IMR-90 (cell line): ENCODE results near the gene POLR3G. TPM values are rescaled to one million over a fixed set of nuclear protein-coding genes. Genes with fewer than 3 reads are reported as not detected.

Experiments
- ATAC-seq: fragments of 200-7000 bp; cut with Tn5 transposase; 2 replicates; pipeline ENCODE4 v1.9.1; 2020; ENCODE audit warnings: low read depth, mild to moderate bottlenecking, moderate library complexity
- BruUV-seq: library from RNA; stranded (reverse); fragments of 400-500 nt; replicated peaks from 2 replicates; lab custom pipeline; 2021; lab: Mats Ljungman, UMichigan
- CTCF ChIA-PET: fragments of 300-600 bp; formaldehyde crosslinking; extraction: SDS; loops from one replicate; lab custom pipeline; 2021; ENCODE audit warnings: antibody characterized with exemption; lab: Yijun Ruan, JAX
- POLR2A ChIA-PET: fragments of 300-600 bp; sonication (Branson Sonifier 250); formaldehyde crosslinking; loops from one replicate; lab custom pipeline; 2022; ENCODE audit warnings: antibody characterized with exemption; ENCODE audit not compliant: unreplicated experiment; lab: Charles Lee
- DNase-seq: peaks from one replicate; pipeline ENCODE4 v3.0.0; 2013
- H2AFZ ChIP-seq: replicated peaks from 2 replicates; pipeline ENCODE3; 2013; ENCODE audit warnings: low read length, mild to moderate bottlenecking; ENCODE audit not compliant: poor library complexity
- H2AK5ac ChIP-seq: 2 replicates; pipeline ENCODE4 v1.6.1; 2013; ENCODE audit warnings: low read depth, low read length, inconsistent platforms
- H2AK9ac ChIP-seq: replicated peaks from 2 replicates; pipeline ENCODE3; 2013; ENCODE audit warnings: mild to moderate bottlenecking, low read depth, low read length, moderate library complexity; ENCODE audit not compliant: poor library complexity
- H2BK120ac ChIP-seq: 2 replicates; pipeline ENCODE4 v1.6.1; 2013; ENCODE audit warnings: low read depth, low read length, inconsistent platforms
- H2BK15ac ChIP-seq: 3 replicates; pipeline ENCODE4 v1.6.1; 2013; ENCODE audit warnings: low read depth, low read length, inconsistent platforms
- H2BK20ac ChIP-seq: 2 replicates; pipeline ENCODE4 v1.6.1; 2013; ENCODE audit warnings: low read depth, mild to moderate bottlenecking, inconsistent platforms, low read length, moderate library complexity
- H2BK5ac ChIP-seq: 2 replicates; pipeline ENCODE4 v1.6.1; 2013; ENCODE audit warnings: mild to moderate bottlenecking, low read depth, low read length, inconsistent platforms; ENCODE audit not compliant: poor library complexity, severe bottlenecking
- H3K14ac ChIP-seq: replicated peaks from 2 replicates; pipeline ENCODE4 v1.6.1; 2013; ENCODE audit warnings: low read depth, low read length, inconsistent platforms
- H3K18ac ChIP-seq: 2 replicates; pipeline ENCODE4 v1.6.1; 2013; ENCODE audit warnings: low read depth, low read length, control low read depth
- H3K23ac ChIP-seq: 2 replicates; pipeline ENCODE4 v1.6.1; 2013; ENCODE audit warnings: low read depth, low read length, inconsistent platforms
- H3K27ac ChIP-seq: 2 replicates; pipeline ENCODE4 v1.5.1; 2013; ENCODE audit warnings: mild to moderate bottlenecking, control low read depth, low read length; ENCODE audit not compliant: insufficient read depth
- H3K27me3 ChIP-seq: 2 replicates; pipeline ENCODE4 v1.6.1; 2013; ENCODE audit warnings: low read length; ENCODE audit not compliant: control insufficient read depth, insufficient read depth
- H3K36me3 ChIP-seq: 2 replicates; pipeline ENCODE4 v1.6.1; 2013; ENCODE audit warnings: low read length, mixed read lengths; ENCODE audit not compliant: control insufficient read depth, insufficient read depth
- H3K4ac ChIP-seq: 2 replicates; pipeline ENCODE4 v1.6.1; 2013; ENCODE audit warnings: low read depth, low read length, inconsistent platforms
- H3K4me1 ChIP-seq: 2 replicates; pipeline ENCODE4 v1.6.1; 2013; ENCODE audit warnings: low read length, mixed read lengths; ENCODE audit not compliant: control insufficient read depth, insufficient read depth
- H3K4me2 ChIP-seq: 2 replicates; pipeline ENCODE4 v1.6.1; 2013; ENCODE audit warnings: low read depth, mild to moderate bottlenecking, control low read depth, low read length, moderate library complexity
- H3K4me3 ChIP-seq: 2 replicates; pipeline ENCODE4 v1.5.1; 2013; ENCODE audit warnings: low read depth, mild to moderate bottlenecking, control low read depth, low read length, moderate library complexity; ENCODE audit not compliant: insufficient read depth
- H3K56ac ChIP-seq: 2 replicates; pipeline ENCODE4 v1.6.1; 2013; ENCODE audit warnings: low read length, inconsistent platforms; ENCODE audit not compliant: insufficient read depth; ENCODE audit errors: extremely low read depth
- H3K79me1 ChIP-seq, 2 experiments: 2 replicates each; pipeline ENCODE4 v1.6.1; 2013; ENCODE audit warnings: low read length in 2 of 2, inconsistent platforms in 1 of 2, low read depth in 1 of 2
- H3K9ac ChIP-seq: 2 replicates; pipeline ENCODE4 v1.6.1; 2013; ENCODE audit warnings: low read depth, low read length, control low read depth
- H3K9me1 ChIP-seq: 2 replicates; pipeline ENCODE4 v1.6.1; 2013; ENCODE audit warnings: low read length, inconsistent platforms; ENCODE audit not compliant: insufficient read depth
- H3K9me3 ChIP-seq: 2 replicates; pipeline ENCODE4 v1.6.1; 2013; ENCODE audit warnings: low read length; ENCODE audit not compliant: control insufficient read depth, insufficient read depth
- H4K20me1 ChIP-seq: 2 replicates; pipeline ENCODE4 v1.6.1; 2013; ENCODE audit warnings: low read length, inconsistent platforms; ENCODE audit not compliant: insufficient read depth
- H4K5ac ChIP-seq: 2 replicates; pipeline ENCODE4 v1.6.1; 2013; ENCODE audit warnings: mild to moderate bottlenecking, low read depth, low read length, control low read depth
- H4K8ac ChIP-seq, 2 experiments: 2 replicates each; pipeline ENCODE4 v1.6.1; 2013; ENCODE audit warnings: low read depth in 2 of 2, low read length in 2 of 2, control low read depth in 1 of 2, inconsistent platforms in 1 of 2
- H4K91ac ChIP-seq: 2 replicates; pipeline ENCODE4 v1.6.1; 2013; ENCODE audit warnings: low read depth, low read length, inconsistent platforms; ENCODE audit not compliant: insufficient read depth
- CHD1 ChIP-seq: IDR thresholded peaks from 2 replicates; pipeline ENCODE4 v1.6.1; 2012; ENCODE audit warnings: low read depth, low read length, improper control_type of control experiment
- FOS ChIP-seq: fragments of 150-350 bp; IDR thresholded peaks from 2 replicates; pipeline ENCODE4 v1.6.1; 2016; ENCODE audit warnings: low read depth, low read length
- POLR2A ChIP-seq: IDR thresholded peaks from 2 replicates; pipeline ENCODE4 v1.6.1; 2012; ENCODE audit warnings: mild to moderate bottlenecking, low read depth, low read length
- RAD21 ChIP-seq: IDR thresholded peaks from 2 replicates; pipeline ENCODE4 v1.6.1; 2012; ENCODE audit warnings: low read length, improper control_type of control experiment
- RFX5 ChIP-seq: IDR thresholded peaks from 2 replicates; pipeline ENCODE4 v1.8.0; 2012; ENCODE audit warnings: low read depth, mild to moderate bottlenecking, low read length, moderate library complexity
- SMC3 ChIP-seq: fragments of 150-350 bp; IDR thresholded peaks from 2 replicates; pipeline ENCODE4 v1.6.1; 2016; ENCODE audit warnings: low read depth, mild to moderate bottlenecking, antibody characterized with exemption, low read length, moderate library complexity
- WGBS, 2 experiments: methylation state at CpG; one replicate each; pipeline versions ENCODE4 v1.1.5 to v1.1.7; 2013; ENCODE audit warnings: missing lambda C conversion rate in 2 of 2; ENCODE audit not compliant: insufficient read length in 1 of 2; ENCODE audit errors: extremely low coverage in 2 of 2; 5-methylcytosine and 5-hydroxymethylcytosine counted together
- dilution Hi-C: fragments of 300-500 bp; cut with HindIII; formaldehyde crosslinking; loops from one replicate; pipeline ENCODE4 v1.14.3; 2018; ENCODE audit warnings: low sequenced_read_pairs; ENCODE audit not compliant: unreplicated experiment
- in situ Hi-C: fragments of 300-500 bp; cut with MboI; formaldehyde crosslinking; loops from 3 replicates; pipeline ENCODE4 v1.14.3; 2019; ENCODE audit warnings: low sequenced_read_pairs, inconsistent platforms, mixed read lengths
- intact Hi-C: fragments of 100-400 bp; cut with micrococcal nuclease; formaldehyde crosslinking; loops from 2 replicates; pipeline ENCODE4 v1.10.0; 2022
- polyA plus RNA-seq, 3 experiments: library from polyadenylated mRNA; depleted of rRNA; stranded (reverse); fragments of >200 nt; gene quantifications; 2 replicates each; pipeline ENCODE4 v1.2.3, GENCODE V29; 2012; ENCODE audit warnings: low replicate concordance in 1 of 3
- total RNA-seq: library from RNA; depleted of rRNA; stranded (reverse); fragments of >200 nt; gene quantifications from 2 replicates; pipeline ENCODE4 v1.2.3, GENCODE V29; 2012

The POLR3G gene
- total and polyA plus RNA-seq, 2 of the 4 experiments (the other 2 are of a cell fraction): 10.6 to 11.6 TPM

DNA sequence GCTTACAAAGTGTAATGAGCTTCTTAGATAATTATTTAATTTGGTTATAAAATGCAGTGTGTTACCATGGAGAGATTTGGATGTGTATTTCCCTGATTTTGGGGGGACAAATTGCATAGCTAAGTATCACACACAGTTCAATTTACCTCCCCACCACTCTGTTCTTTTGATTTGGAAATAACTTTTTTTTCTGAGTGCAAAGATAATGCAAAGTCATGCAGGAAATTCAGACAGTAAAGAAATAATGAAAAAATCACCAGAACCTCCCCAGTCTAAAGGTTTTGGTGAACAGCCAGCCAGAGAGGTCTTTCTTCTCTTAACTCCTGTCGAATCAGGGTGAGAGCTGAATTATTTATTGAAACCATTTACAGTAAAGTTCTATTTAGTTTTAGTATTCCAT, 87.1 kb downstream of the POLR3G start:
- Histone ChIP-seq H3K23ac (no peak overlapping the region), H3K4ac (no peak overlapping the region), H4K20me1 (no peaks in the 10 kb centered on the region), H3K4me3 (no peak overlapping the region), H2AK5ac (no peak overlapping the region), H3K56ac (no peak overlapping the region), H3K9me1 (no peaks in the 10 kb centered on the region), H3K18ac (no peak overlapping the region), H2AK9ac (no peak overlapping the region), H4K91ac (no peak overlapping the region), H3K9me3 (no peaks in the 10 kb centered on the region), H2BK5ac (no peak overlapping the region), H4K5ac (no peak overlapping the region), H3K27me3 (peaks cover 22% of the 10 kb centered on the region), H3K4me1 (no peaks in the 10 kb centered on the region), H3K9ac (no peak overlapping the region), H4K8ac (no peak overlapping the region), H2BK15ac (no peak overlapping the region), H3K4me2 (no peak overlapping the region), H3K14ac (no peak overlapping the region), H3K79me1 (no peaks in the 10 kb centered on the region), H2BK20ac (no peak overlapping the region), H3K27ac (no peak overlapping the region), H2AFZ (no peak overlapping the region), H3K36me3 (no peaks in the 10 kb centered on the region), H2BK120ac (no peak overlapping the region)
- BruUV-seq: no TSS peak
- in situ Hi-C loops: no loop called here
- dilution Hi-C loops: no loop called here
- ATAC-seq (no peak), DNase-seq (no peak)
- intact Hi-C loops: no loop called here
- WGBS, 2 experiments: no CpG with 5 or more reads among the region's 1 CpG
- no peak for TF ChIP-seq RFX5
- TF ChIP-seq CHD1: no peak
- TF ChIP-seq SMC3: no peak
- TF ChIP-seq POLR2A: no peak
- TF ChIP-seq RAD21: no peak
- TF ChIP-seq FOS: no peak
- POLR2A ChIA-PET: no interaction called here
- CTCF ChIA-PET: no interaction called here
